Measurements from ENCODE around the gene PER3. TPM values are rescaled to one million over a fixed set of nuclear protein-coding genes. Genes with fewer than 3 reads are reported as not detected.

PER3 gene
- total and polyA plus RNA-seq, 2 of the 4 experiments (the other 2 are of a cell fraction) = 3.4 to 4.2 TPM

GRCh38 chr1:7831458-7831857 lies 47.4 kb downstream of the PER3 start:
- Histone ChIP-seq H3K36me3 (ENCODE audit: control insufficient read depth, insufficient read depth, low read length) (peaks cover 18% of the 10 kb centered on the region), H4K8ac (ENCODE audit: low read depth in 2 of 2, low read length in 2 of 2) (no peak overlapping the region), H4K5ac (ENCODE audit: low read depth, low read length) (no peak overlapping the region), H3K9me3 (ENCODE audit: control insufficient read depth, insufficient read depth, low read length) (no peaks in the 10 kb centered on the region), H2AFZ (replicated peaks; ENCODE audit: low read length, poor library complexity) (no peak overlapping the region), H2BK15ac (ENCODE audit: low read depth, low read length) (no peak overlapping the region), H3K79me1 (ENCODE audit: low read depth in 1 of 2, low read length in 2 of 2) (no peaks in the 10 kb centered on the region), H3K4me3 (ENCODE audit: insufficient read depth, low read depth, low read length) (no peak overlapping the region), H2BK20ac (ENCODE audit: low read depth, low read length) (no peak overlapping the region), H2BK120ac (ENCODE audit: low read depth, low read length) (no peak overlapping the region), H2BK5ac (ENCODE audit: low read depth, low read length, poor library complexity, severe bottlenecking) (no peak overlapping the region), H4K20me1 (ENCODE audit: insufficient read depth, low read length) (no peaks in the 10 kb centered on the region), H3K4me2 (ENCODE audit: low read depth, low read length) (no peak overlapping the region), H3K23ac (ENCODE audit: low read depth, low read length) (no peak overlapping the region), H2AK9ac (replicated peaks; ENCODE audit: low read depth, low read length, poor library complexity) (no peak overlapping the region), H4K91ac (ENCODE audit: insufficient read depth, low read depth, low read length) (no peak overlapping the region), H3K56ac (ENCODE audit: extremely low read depth, insufficient read depth, low read length) (no peak overlapping the region), H3K4ac (ENCODE audit: low read depth, low read length) (no peak overlapping the region), H2AK5ac (ENCODE audit: low read depth, low read length) (no peak overlapping the region), H3K18ac (ENCODE audit: low read depth, low read length) (no peak overlapping the region), H3K4me1 (ENCODE audit: control insufficient read depth, insufficient read depth, low read length) (no peaks in the 10 kb centered on the region), H3K14ac (replicated peaks; ENCODE audit: low read depth, low read length) (no peak overlapping the region), H3K27me3 (ENCODE audit: control insufficient read depth, insufficient read depth, low read length) (no peaks in the 10 kb centered on the region), H3K9ac (ENCODE audit: low read depth, low read length) (no peak overlapping the region), H3K27ac (ENCODE audit: insufficient read depth, low read length) (no peak overlapping the region), H3K9me1 (ENCODE audit: insufficient read depth, low read length) (no peaks in the 10 kb centered on the region)
- dilution Hi-C loops (cut with HindIII; ENCODE audit: low sequenced_read_pairs, unreplicated experiment) (no loop called here), intact Hi-C loops (cut with micrococcal nuclease) (no loop called here), in situ Hi-C loops (cut with MboI; ENCODE audit: low sequenced_read_pairs) (no loop called here)
- WGBS, 2 experiments (ENCODE audit: extremely low coverage in 2 of 2, insufficient read length in 1 of 2) = no CpG with 5 or more reads among the region's 3 CpGs
- ChIA-PET CTCF (no interaction called here), POLR2A (ENCODE audit: unreplicated experiment) (no interaction called here)
- TF ChIP-seq CEBPB (IDR thresholded peaks at IDR 0.05; ENCODE audit: low read depth, low read length) (no peak), MAZ (IDR thresholded peaks at IDR 0.05; ENCODE audit: borderline replicate concordance, low read depth, low read length) (no peak), SMC3 (IDR thresholded peaks at IDR 0.05; ENCODE audit: low read depth, low read length) (no peak)
- no peak for DNase-seq
- no TSS peak for BruUV-seq (replicated peaks)
- no peak for ATAC-seq (ENCODE audit: low read depth)
